ENCODE measurements around the gene DYNC2LI1.

DYNC2LI1 gene

DNA sequence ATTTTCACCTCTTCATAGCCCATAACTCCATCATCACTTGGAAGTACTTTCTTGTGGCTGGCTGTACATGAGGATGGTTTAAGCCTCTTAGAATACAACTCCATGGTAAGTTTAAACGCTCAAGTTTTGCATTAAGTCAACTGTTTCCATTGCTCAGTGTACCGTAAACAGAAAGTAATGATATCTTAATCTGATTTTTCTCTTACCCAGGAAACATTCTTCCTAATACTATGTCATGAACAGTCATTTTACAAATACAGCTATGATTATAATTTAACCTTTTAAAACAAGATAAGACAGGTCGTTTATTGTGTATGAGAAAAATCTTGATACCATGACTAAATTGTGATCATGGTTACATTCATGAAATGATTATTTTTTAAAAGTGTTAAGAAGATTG is 11.6 kb upstream of the DYNC2LI1 start:
- DNase-seq (ENCODE audit: low spot score): no peak

GRCh38 chr2:43763091-43763490 is 10.7 kb upstream of the DYNC2LI1 start:
- DNase-seq (ENCODE audit: low spot score): no peak

DNA sequence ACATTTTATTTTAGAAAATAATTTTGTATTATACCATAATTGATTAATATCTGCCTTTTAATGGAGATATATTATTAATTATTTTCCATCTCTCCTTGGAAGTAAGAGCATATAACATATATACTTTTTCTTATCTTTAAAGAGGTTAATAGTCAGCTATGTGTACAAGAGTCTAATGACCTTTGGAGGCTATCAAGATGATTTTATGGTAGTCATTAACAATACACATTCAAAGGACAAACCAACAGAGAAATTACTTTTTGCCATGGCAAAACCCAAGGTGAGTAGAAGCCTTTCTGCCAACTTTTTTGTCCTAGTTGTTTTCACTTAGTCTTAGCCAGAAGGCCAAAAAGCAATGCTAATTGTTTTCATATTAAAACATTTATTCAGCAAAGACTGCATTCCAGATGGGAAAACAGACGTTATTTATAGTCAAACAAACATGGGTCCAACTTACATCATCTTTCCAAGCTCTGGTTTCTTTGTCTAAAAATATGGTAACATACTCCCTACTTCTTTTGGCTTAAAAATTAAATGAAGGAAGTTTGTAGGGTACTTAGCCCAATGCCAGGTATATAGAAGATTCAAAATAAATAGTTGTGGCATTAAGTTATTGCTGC is 9.6 kb upstream of the DYNC2LI1 start:
- DNase-seq (ENCODE audit: low spot score): no peak

- DNase-seq (ENCODE audit: low spot score): no peak
These were observed 7.8 kb upstream of the DYNC2LI1 start for GRCh38 chr2:43766006-43766405.

GRCh38 chr2:43774617-43775016 is 778 bp downstream of the DYNC2LI1 start:
- no peak for DNase-seq (ENCODE audit: low spot score)

DNA sequence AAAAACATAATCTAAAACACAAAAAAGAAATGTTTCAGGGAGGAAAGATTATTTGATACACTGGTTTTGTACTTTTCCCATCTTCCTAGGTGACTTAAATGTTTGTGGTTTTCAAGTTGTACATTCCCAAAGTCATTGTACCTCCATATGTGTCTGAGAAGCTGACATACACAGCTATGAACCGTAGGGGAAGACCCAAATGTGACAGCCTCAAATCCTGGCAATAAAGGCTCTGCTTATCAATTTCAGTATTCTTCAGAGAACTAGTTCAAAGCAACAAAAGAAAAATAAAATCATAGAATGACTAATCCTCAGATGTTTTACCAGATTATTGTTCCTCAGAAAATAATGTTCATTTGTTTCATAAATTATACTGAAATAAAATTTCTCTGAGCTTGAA is 2.5 kb downstream of the DYNC2LI1 start:
- DNase-seq (ENCODE audit: low spot score): no peak

DNA sequence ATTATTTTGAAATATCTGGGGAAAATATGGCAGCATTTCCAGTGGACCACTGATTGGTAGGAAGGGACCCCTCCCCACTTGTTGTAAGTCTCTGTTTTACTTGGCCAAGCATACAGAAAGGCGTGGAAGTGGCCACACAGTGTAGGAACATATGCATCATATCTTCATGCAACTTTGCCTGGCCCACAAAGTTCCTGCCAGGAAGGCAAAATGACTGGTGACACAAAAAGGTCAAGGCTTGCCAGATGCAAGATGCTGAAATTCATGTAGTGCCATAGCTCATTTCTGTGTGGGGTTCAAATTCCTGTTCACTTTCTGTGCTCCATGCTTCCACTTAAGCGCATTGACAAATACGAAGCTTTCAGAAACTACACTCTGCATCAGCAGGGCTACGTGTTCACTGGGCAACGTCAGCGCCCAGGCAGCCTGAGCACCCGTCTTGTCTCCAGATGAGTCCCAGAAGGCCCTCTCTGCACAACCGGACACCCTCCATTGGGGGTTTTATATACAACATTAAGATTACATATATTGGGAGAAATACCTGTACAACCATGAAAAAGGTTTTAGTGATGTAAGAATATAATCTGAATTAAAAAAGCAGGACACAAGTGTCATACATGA is 3.6 kb downstream of the DYNC2LI1 start:
- no peak for DNase-seq (ENCODE audit: low spot score)

DNA sequence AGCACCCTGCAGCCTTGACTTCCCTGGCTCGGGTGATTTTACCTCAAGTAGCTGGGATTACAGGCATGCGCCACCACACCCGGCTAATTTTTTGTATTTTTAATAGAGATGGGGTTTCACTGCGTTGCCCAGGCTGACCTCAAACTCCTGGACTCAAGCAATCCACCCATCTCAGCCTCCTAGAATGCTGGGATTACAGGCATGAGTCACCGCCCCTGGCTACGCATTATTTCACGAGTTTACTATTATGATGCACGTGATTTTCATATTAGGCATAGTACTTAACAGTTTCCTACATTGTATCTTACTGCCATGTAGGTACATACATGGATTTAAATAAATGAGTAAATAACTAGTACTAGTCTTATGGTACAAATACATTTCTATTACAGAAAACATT is 4.4 kb downstream of the DYNC2LI1 start:
- DNase-seq (ENCODE audit: low spot score): no peak

- no peak for DNase-seq (ENCODE audit: low spot score)
These were observed 14.1 kb downstream of the DYNC2LI1 start for GRCh38 chr2:43787895-43788294.

GRCh38 chr2:43788646-43789045 is 14.8 kb downstream of the DYNC2LI1 start:
- DNase-seq (ENCODE audit: low spot score): no peak

GRCh38 chr2:43790147-43790546 is 16.3 kb downstream of the DYNC2LI1 start:
- DNase-seq (ENCODE audit: low spot score): no peak

DNA sequence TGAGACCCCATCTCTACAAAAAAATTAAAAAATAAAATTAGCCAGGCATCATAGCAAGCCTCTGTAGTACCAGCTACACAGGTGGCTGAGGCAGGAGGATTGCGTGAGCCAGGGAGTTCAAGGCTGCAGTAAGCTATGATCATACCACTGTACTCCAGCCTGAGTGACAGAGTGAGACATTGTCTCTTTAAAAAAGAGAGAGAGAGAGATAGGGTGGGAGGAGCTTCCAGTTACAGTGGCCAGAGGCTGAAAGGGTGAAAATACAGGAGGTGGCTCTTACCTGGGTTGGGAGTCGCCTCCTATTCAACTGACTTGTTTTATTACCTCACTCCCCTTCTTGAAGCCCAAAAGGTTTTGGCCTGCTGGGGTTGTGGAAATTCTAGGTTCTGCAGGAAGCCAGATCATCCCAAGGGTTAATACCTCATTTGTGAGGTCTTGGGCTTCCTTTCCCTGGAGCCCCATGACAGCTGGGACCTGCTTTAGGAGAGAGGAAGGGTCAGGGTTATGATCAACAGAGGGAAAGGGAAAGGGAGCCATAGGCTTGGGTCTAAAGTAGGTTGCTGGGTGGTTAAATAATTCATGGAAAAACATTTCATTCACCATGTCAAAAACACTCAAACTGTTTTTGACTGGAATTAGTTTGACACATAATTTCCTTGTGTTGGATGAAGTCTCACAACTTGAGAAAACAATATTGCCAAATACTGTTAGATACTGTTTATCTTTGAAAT is 17.4 kb downstream of the DYNC2LI1 start:
- no peak for DNase-seq (ENCODE audit: low spot score)

- DNase-seq (ENCODE audit: low spot score): no peak
These were observed 18.8 kb downstream of the DYNC2LI1 start for GRCh38 chr2:43792653-43793052.

DNA sequence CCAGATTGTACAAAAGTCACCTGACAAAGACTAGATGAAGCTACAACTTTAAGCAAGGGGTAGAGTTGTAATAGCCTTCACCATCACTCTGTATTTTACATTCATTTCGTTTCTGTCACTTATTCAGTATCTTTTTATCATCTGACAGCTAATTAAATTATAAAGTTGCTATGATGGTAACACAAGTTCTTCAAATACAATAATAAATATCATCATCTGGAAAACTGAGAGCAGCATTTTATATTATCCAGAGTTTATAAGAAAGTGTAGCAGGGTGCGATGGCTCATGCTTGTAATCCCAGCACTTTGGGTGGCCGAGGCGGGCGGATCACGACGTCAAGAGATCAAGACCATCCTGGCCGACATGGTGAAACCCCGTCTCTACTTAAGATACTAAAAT is 21.1 kb downstream of the DYNC2LI1 start:
- DNase-seq (ENCODE audit: low spot score): no peak

DNA sequence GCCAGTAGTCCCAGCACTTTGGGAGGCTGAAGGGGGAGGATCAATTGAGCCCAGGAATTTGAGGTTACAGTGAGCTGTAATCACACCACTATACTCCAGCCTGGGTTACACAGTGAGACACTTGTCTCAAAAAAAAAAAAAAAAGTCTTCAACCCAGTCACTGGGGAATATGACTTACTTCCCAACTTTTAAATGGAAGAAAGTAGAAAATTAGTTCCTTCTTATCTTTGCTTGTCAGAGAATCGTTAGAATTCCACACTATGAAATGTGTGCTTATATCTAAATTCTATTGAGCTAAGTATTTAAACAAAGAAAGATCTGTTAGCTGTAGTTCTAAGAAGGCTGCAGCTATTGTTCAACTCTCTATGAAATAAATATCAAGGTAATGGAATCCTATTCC is 22.4 kb downstream of the DYNC2LI1 start:
- DNase-seq (ENCODE audit: low spot score): no peak

DNA sequence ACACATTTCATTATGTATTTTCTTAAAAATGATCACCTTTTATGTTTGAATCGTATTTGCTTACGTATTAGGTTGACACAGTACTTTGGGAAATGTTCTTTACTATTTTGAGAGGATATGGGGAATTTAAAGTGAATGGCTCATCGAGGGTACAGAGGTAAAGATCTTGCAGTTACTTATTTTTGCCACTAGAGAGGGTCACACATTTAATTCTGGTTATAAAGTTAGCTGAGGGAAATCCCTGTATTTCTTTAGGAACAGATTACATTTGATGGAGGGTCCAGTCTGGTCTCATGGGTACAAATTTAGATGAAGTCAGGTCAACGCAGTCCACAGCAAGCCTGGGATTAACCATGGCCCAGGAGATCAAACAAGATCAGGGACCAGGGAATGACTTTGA is 24.5 kb downstream of the DYNC2LI1 start:
- DNase-seq (ENCODE audit: low spot score): no peak

DNA sequence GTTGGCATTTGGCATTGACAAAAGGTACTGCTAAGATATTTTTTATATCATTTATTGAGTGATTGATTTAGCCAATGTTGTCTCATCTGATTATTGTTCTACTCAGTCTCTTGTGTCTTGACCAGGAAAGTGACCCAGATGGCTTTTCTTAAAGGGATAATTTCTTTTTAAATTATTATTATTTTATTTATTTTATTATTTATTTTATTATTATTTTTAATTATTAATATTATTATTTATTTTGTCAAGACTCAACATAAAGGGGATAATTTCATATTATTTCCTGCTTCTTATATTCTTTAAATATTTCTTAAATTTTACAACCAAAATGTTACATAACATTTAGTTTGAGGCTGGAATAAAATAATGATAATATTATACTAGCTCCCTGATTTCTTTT is 27.1 kb downstream of the DYNC2LI1 start:
- no peak for DNase-seq (ENCODE audit: low spot score)

GRCh38 chr2:43802135-43802534 is 28.3 kb downstream of the DYNC2LI1 start:
- DNase-seq (ENCODE audit: low spot score): no peak

GRCh38 chr2:43803113-43803512 is 29.3 kb downstream of the DYNC2LI1 start:
- DNase-seq (ENCODE audit: low spot score): no peak

DNA sequence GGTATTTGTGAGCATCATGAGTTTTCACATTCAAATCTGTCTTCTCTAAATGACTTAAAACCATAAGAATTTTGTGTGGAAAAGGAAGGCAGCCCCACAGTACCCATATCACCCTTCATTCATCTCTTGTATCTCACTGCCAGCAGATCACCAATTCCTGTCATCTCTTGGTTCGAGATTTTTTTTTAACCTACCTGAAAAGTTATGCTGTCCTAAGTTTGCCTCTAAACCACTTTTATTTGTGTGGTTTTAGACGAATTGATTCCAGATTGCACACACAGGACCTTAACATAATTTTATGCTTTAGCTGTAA is 32.8 kb downstream of the DYNC2LI1 start:
- DNase-seq (ENCODE audit: low spot score): no peak

DNA sequence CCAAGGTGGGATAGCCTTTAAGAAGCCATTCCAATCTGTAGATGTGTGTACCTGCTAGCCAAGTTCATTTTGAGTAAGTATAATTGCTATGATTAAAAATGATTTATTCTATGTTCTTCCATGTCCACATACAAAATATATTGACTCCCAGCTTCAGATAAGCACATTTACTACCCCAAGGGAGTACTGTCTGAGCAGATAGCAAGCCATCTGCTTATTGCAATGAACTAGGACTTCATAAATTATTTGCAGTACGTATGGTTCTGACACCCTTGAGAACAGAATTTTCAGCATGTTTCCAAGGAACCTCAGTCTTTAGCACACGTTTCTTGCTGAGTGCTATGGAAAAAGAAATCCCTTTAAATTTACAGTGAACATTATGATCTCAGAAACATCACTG is 36.6 kb downstream of the DYNC2LI1 start:
- peak; percentile 66 for DNase-seq (ENCODE audit: low spot score)

- DNase-seq (ENCODE audit: low spot score): no peak
These were observed 37.0 kb downstream of the DYNC2LI1 start for GRCh38 chr2:43810888-43811287.

DNA sequence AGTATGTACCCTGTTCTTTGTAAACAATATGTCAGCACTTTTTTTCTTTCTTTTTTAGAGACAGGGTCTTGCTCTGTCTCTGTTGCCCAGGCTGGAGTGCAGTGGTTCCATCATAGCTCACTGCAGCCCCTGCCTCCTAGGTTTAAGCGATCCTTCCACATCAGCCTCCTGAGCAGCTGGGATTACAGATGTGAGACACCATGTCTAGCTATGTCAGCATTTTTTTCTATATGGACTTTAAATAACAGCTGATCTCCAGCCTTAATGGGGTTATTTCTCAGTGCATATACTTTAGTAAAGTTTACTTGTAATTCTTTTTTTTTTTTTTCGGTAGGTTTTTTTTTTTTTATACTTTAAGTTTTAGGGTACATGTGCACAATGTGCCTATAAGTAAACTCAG is 38.2 kb downstream of the DYNC2LI1 start:
- DNase-seq (ENCODE audit: low spot score): no peak
